CD4-positive, alpha-beta T cell (primary cell): ENCODE data around the gene UBA1. TPM values are rescaled to one million over a fixed set of nuclear protein-coding genes. Genes with fewer than 3 reads are reported as not detected.

ENCODE experiments used
- ATAC-seq: fragments of 200-7000 bp; cut with Tn5 transposase; one replicate; pipeline ENCODE4 v1.10.0; 2022; ENCODE audit warnings: mild to moderate bottlenecking; ENCODE audit not compliant: poor library complexity
- CTCF ChIA-PET: fragments of 350-600 bp; sonication (Branson Sonifier 250); formaldehyde crosslinking; loops from one replicate; lab custom pipeline; 2021; ENCODE audit warnings: antibody characterized with exemption, inconsistent platforms; lab: Charles Lee
- POLR2A ChIA-PET: fragments of 350-600 bp; sonication (Branson Sonifier 250); formaldehyde crosslinking; loops from one replicate; lab custom pipeline; 2021; ENCODE audit warnings: antibody characterized with exemption, inconsistent platforms; lab: Charles Lee
- DNase-seq, 14 experiments: peaks; one replicate each; pipeline ENCODE4 v3.0.0-alpha.2; 2013 to 2020; ENCODE audit warnings: mixed read lengths in 2 of 14
- H3K27ac ChIP-seq, 2 donors: one replicate each; pipeline versions ENCODE4 v1.5.1 to v1.7.0; 2013; ENCODE audit warnings: low read length in 2 of 2, low read depth in 1 of 2, mild to moderate bottlenecking in 1 of 2
- H3K27me3 ChIP-seq, 2 experiments: 1 replicate in 1 of 2; 2 replicates in 1 of 2; pipeline versions ENCODE4 v1.6.1 to v1.7.0; 2013; ENCODE audit warnings: low read length in 2 of 2, control low read depth in 1 of 2, mild to moderate bottlenecking in 1 of 2, moderate library complexity in 1 of 2; ENCODE audit not compliant: insufficient read depth in 2 of 2, control insufficient read depth in 1 of 2
- H3K36me3 ChIP-seq: one replicate; pipeline ENCODE4 v1.6.1; 2013; ENCODE audit warnings: low read length, control low read depth; ENCODE audit not compliant: insufficient read depth
- H3K4me1 ChIP-seq: one replicate; pipeline ENCODE4 v1.6.1; 2013; ENCODE audit warnings: low read length, control low read depth; ENCODE audit not compliant: insufficient read depth
- H3K4me3 ChIP-seq: one replicate; pipeline ENCODE4 v1.5.1; 2013; ENCODE audit warnings: mild to moderate bottlenecking, low read length, moderate library complexity
- H3K9me3 ChIP-seq, 2 experiments: 1 replicate in 1 of 2; 2 replicates in 1 of 2; pipeline versions ENCODE4 v1.6.1 to v1.7.0; 2013; ENCODE audit warnings: low read length in 2 of 2, mild to moderate bottlenecking in 2 of 2, control low read depth in 1 of 2, moderate library complexity in 1 of 2; ENCODE audit not compliant: control insufficient read depth in 1 of 2, insufficient read depth in 1 of 2
- H3K27ac Mint-ChIP-seq: one replicate; pipeline ENCODE4 v1.8.0; 2020; ENCODE audit warnings: mixed read lengths
- H3K27me3 Mint-ChIP-seq: one replicate; pipeline ENCODE4 v1.8.0; 2021; ENCODE audit warnings: mixed read lengths
- H3K36me3 Mint-ChIP-seq: one replicate; pipeline ENCODE4 v1.8.0; 2021; ENCODE audit warnings: low read depth, mixed read lengths
- H3K4me1 Mint-ChIP-seq: one replicate; pipeline ENCODE4 v1.8.0; 2021; ENCODE audit warnings: low read depth, mixed read lengths
- H3K4me3 Mint-ChIP-seq: one replicate; pipeline ENCODE4 v1.8.0; 2020; ENCODE audit warnings: mild to moderate bottlenecking, mixed read lengths
- H3K9me3 Mint-ChIP-seq: one replicate; pipeline ENCODE4 v1.8.0; 2020; ENCODE audit warnings: mixed read lengths
- intact Hi-C, 2 experiments: fragments of 100-400 bp; cut with DNase I in 1 of 2; cut with micrococcal nuclease in 1 of 2; formaldehyde crosslinking; loops; one replicate each; pipeline versions ENCODE4 v1.15.1 to v1.9.0; 2023 to 2025; cut with DNase I, micrococcal nuclease
- total RNA-seq, 174 experiments: library from RNA in 2 of 174; stranded (reverse) in 2 of 174; gene quantifications; one replicate each; pipeline ENCODE4 v1.2.3 and lab custom pipeline; 2021 to 2026
- TF ChIP-seq, protein P1 (sequence below): fragments of 200-600 bp; IDR thresholded peaks from one replicate; pipeline ENCODE4 v1.8.0; 2022; ENCODE audit warnings: antibody characterized with exemption, mild to moderate bottlenecking

Gene UBA1
- total RNA-seq, 2 experiments from 2014 or later, result 70.0 to 72.1 TPM

DNA sequence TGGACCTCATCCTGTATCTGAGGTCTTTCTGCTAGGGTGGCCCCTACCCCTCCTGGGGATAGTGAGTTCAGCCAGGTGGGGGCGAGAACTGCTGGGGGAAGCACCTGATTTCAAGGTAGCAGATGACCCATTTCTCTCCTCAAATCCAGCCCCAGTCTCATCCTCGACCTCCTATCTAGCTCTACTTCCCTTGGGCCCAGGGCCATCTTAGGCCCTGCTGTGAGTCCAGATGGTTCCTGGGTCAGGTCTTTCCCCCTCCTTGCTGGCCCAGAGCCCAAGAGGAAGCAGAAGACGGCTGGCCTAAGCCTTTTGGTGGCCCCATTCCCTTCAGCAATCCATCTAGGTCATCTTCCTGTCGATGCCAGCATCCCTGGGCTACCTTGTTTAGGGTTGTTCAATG, 28.1 kb downstream of the UBA1 start:
- Mint-ChIP-seq H3K4me3 (peak overlapping the region; percentile 34), H3K4me1 (peaks cover 31% of the 10 kb centered on the region), H3K27ac (peak overlapping the region; percentile 39), H3K27me3 (no peaks in the 10 kb centered on the region), H3K9me3 (no peaks in the 10 kb centered on the region), H3K36me3 (peaks cover 61% of the 10 kb centered on the region)
- no peak overlapping the region for H3K27ac ChIP-seq
- intact Hi-C loops, result no loop called here
- H3K9me3 ChIP-seq, result no peaks in the 10 kb centered on the region
- DNase-seq (no peak), ATAC-seq (no peak)
- peaks cover 38% of the 10 kb centered on the region for H3K36me3 ChIP-seq
- H3K4me1 ChIP-seq, result peaks cover 29% of the 10 kb centered on the region
- no peaks in the 10 kb centered on the region for H3K27me3 ChIP-seq
- TF ChIP-seq, protein P1, sequence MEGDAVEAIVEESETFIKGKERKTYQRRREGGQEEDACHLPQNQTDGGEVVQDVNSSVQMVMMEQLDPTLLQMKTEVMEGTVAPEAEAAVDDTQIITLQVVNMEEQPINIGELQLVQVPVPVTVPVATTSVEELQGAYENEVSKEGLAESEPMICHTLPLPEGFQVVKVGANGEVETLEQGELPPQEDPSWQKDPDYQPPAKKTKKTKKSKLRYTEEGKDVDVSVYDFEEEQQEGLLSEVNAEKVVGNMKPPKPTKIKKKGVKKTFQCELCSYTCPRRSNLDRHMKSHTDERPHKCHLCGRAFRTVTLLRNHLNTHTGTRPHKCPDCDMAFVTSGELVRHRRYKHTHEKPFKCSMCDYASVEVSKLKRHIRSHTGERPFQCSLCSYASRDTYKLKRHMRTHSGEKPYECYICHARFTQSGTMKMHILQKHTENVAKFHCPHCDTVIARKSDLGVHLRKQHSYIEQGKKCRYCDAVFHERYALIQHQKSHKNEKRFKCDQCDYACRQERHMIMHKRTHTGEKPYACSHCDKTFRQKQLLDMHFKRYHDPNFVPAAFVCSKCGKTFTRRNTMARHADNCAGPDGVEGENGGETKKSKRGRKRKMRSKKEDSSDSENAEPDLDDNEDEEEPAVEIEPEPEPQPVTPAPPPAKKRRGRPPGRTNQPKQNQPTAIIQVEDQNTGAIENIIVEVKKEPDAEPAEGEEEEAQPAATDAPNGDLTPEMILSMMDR, result no peak
- ChIA-PET CTCF (no interaction called here), POLR2A (interaction anchor here (7.3 kb wide), 1 partner anchor 11 kb away, joined by 137 read pairs; the partner anchor contains the start of gene USP11)
- no peak overlapping the region for H3K4me3 ChIP-seq

DNA sequence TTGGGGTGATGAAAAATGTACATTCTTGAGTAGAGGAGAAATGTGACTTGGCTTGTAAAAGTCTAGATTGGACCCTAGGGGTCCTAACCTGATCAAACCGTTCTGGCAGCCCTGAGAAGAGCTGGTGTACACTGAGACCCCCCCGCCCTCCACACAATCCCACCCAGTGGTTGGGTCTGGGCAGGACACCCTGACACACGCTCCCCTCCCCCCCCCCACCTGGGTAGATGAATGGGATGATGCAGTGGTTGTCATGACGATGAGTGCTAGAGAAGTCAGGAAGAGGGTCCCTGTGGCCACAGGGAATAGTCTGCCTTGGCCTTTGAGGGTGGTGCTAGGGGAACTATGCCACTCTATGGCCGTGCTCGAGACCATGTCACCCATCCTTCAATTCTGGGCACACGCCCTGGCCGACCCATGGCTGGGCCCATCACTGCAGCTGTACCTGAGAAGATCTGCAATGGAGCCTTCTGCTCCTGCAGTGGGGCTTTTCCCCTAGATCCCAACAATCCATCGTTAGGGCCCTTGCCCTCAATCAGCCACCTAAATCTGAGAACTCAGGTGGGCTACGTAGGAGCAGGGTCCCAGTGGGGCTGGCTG, 29.2 kb downstream of the UBA1 start:
- Mint-ChIP-seq H3K27ac (no peak overlapping the region), H3K4me3 (no peak overlapping the region), H3K36me3 (peaks cover 66% of the 10 kb centered on the region), H3K27me3 (no peaks in the 10 kb centered on the region), H3K4me1 (peaks cover 22% of the 10 kb centered on the region), H3K9me3 (no peaks in the 10 kb centered on the region)
- no peaks in the 10 kb centered on the region for H3K9me3 ChIP-seq
- TF ChIP-seq, protein P1, result no peak
- peaks cover 45% of the 10 kb centered on the region for H3K36me3 ChIP-seq
- POLR2A ChIA-PET, result interaction anchor here (7.3 kb wide), 1 partner anchor 9 kb away, joined by 137 read pairs; the partner anchor contains the start of gene USP11
- no peak overlapping the region for H3K4me3 ChIP-seq
- ATAC-seq (no peak), DNase-seq (no peak)
- CTCF ChIA-PET, result no interaction called here
- peaks cover 21% of the 10 kb centered on the region for H3K4me1 ChIP-seq
- H3K27ac ChIP-seq, result no peak overlapping the region
- H3K27me3 ChIP-seq, result no peaks in the 10 kb centered on the region
- intact Hi-C loops, result no loop called here

DNA sequence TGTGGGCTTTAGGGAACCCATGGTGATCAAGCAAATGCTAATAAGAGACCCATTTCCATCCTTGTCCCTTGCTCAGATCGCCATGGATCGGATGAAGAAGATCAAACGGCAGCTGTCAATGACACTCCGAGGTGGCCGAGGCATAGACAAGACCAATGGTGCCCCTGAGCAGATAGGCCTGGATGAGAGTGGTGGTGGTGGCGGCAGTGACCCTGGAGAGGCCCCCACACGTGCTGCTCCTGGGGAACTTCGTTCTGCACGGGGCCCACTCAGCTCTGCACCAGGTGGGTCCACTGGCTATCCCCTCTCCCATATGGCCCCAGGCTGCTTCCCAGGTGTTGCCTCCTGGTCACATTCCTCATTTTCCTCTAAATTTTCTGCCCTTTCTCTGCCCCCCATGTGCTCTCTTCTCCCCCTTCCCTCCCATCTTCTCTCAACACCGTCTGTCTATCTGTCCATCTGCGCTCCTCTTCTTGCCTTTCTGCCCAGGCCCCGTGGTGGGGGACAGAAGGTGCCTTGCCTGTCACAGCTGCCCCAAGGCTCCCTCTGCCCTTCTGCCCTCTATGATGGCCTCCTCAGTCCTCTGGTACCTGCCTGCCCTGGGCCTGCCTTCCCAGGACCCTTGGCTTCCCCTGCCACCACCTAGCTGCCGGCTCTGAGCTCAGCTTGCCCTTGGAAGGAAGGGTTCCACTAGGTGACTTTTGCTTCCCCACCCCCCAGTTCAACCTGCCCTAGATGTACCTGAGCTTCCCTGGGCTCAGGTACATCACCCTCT, 30.0 kb downstream of the UBA1 start:
- POLR2A ChIA-PET, result interaction anchor here (7.3 kb wide), 1 partner anchor 9 kb away, joined by 137 read pairs; the partner anchor contains the start of gene USP11
- Histone ChIP-seq H3K27ac (no peak overlapping the region), H3K4me1 (peaks cover 21% of the 10 kb centered on the region), H3K36me3 (peaks cover 52% of the 10 kb centered on the region), H3K27me3 (no peaks in the 10 kb centered on the region), H3K4me3 (no peak overlapping the region), H3K9me3 (no peaks in the 10 kb centered on the region)
- TF ChIP-seq, protein P1, result no peak
- CTCF ChIA-PET, result no interaction called here
- Mint-ChIP-seq H3K36me3 (peaks cover 68% of the 10 kb centered on the region), H3K4me3 (no peak overlapping the region), H3K4me1 (peaks cover 22% of the 10 kb centered on the region), H3K9me3 (no peaks in the 10 kb centered on the region), H3K27me3 (no peaks in the 10 kb centered on the region), H3K27ac (no peak overlapping the region)
- no peak for DNase-seq
- intact Hi-C loops, result no loop called here
- ATAC-seq, result no peak
